Esophagus muscularis mucosa (tissue), 4 donors: ENCODE data around the gene REEP6.

ENCODE experiments used
- EP300 ChIP-seq: sonication (generic); formaldehyde crosslinking; IDR thresholded peaks from one replicate; pipeline ENCODE4 v1.6.1; 2017; ENCODE audit warnings: antibody characterized with exemption
- POLR2AphosphoS5 ChIP-seq, 2 donors: sonication (generic); formaldehyde crosslinking; IDR thresholded peaks; one replicate each; pipeline ENCODE4 v1.6.1; 2017; ENCODE audit warnings: antibody characterized with exemption in 2 of 2
- TF ChIP-seq, protein P1 (sequence below), 3 experiments: fragments of 200-600 bp in 2 of 3; fragments of 450-650 bp in 1 of 3; sonication (generic) in 2 of 3; IDR thresholded peaks; one replicate each; pipeline ENCODE4 v1.5.1; 2017 to 2019; ENCODE audit warnings: antibody characterized with exemption in 3 of 3, mild to moderate bottlenecking in 2 of 3, moderate library complexity in 1 of 3

DNA sequence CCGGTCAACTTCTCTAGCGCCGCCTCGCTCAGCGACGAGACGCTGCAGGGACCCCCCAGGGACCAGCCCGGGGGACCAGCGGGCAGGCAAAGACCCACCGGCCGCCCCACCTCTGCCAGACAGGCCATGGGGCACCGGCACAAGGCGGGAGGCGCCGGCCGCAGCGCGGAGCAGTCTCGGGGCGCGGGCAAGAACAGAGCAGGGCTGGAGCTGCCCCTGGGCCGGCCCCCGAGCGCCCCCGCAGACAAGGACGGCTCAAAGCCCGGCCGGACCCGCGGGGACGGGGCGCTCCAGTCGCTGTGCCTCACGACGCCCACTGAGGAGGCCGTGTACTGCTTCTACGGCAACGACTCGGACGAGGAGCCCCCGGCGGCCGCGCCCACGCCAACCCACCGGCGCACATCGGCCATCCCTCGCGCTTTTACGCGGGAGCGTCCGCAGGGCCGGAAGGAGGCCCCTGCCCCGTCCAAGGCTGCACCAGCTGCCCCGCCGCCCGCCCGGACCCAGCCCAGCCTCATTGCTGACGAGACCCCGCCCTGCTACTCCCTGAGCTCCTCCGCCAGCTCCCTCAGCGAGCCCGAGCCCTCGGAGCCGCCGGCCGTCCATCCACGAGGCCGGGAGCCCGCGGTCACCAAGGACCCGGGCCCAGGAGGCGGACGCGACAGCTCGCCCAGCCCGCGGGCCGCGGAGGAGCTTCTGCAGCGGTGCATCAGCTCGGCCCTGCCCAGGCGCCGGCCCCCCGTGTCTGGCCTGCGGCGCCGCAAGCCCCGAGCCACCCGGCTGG lies 23.3 kb upstream of the REEP6 start:
- TF ChIP-seq, protein P1, sequence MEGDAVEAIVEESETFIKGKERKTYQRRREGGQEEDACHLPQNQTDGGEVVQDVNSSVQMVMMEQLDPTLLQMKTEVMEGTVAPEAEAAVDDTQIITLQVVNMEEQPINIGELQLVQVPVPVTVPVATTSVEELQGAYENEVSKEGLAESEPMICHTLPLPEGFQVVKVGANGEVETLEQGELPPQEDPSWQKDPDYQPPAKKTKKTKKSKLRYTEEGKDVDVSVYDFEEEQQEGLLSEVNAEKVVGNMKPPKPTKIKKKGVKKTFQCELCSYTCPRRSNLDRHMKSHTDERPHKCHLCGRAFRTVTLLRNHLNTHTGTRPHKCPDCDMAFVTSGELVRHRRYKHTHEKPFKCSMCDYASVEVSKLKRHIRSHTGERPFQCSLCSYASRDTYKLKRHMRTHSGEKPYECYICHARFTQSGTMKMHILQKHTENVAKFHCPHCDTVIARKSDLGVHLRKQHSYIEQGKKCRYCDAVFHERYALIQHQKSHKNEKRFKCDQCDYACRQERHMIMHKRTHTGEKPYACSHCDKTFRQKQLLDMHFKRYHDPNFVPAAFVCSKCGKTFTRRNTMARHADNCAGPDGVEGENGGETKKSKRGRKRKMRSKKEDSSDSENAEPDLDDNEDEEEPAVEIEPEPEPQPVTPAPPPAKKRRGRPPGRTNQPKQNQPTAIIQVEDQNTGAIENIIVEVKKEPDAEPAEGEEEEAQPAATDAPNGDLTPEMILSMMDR (IDR thresholded peaks at IDR 0.05) = no peak
- TF ChIP-seq POLR2AphosphoS5 (IDR thresholded peaks at IDR 0.05) (no peak), EP300 (no peak)
